Esophagus squamous epithelium (tissue), 5 donors: ENCODE data around the gene DXO. TPM values are rescaled to one million over a fixed set of nuclear protein-coding genes. Genes with fewer than 3 reads are reported as not detected.

ENCODE experiments used
- DNase-seq: peaks from one replicate; lab custom pipeline; 2025; lab: John Stamatoyannopoulos, UW
- H3K27ac ChIP-seq, 4 donors: fragments of 200-600 bp; sonication (generic); one replicate each; pipeline ENCODE4 v1.5.1; 2016 to 2019; ENCODE audit warnings: mild to moderate bottlenecking in 1 of 4
- H3K27me3 ChIP-seq, 4 donors: fragments of 200-600 bp; sonication (generic); 1 replicate in 3 of 4; 2 replicates in 1 of 4; pipeline versions ENCODE4 v1.5.1 to v1.6.0; 2017 to 2021; ENCODE audit warnings: antibody characterized with exemption in 1 of 4
- H3K36me3 ChIP-seq, 3 donors: fragments of 200-600 bp; sonication (generic); one replicate each; pipeline ENCODE4 v1.5.1; 2016 to 2019
- H3K4me1 ChIP-seq, 3 donors: fragments of 200-600 bp; sonication (generic); one replicate each; pipeline ENCODE4 v1.5.1; 2017 to 2019
- H3K4me3 ChIP-seq, 4 donors: fragments of 200-600 bp; sonication (generic); 1 replicate in 3 of 4; 2 replicates in 1 of 4; pipeline ENCODE4 v1.5.1; 2016 to 2019; ENCODE audit warnings: mild to moderate bottlenecking in 2 of 4, moderate library complexity in 1 of 4
- H3K9me3 ChIP-seq, 3 donors: fragments of 200-600 bp; sonication (generic); one replicate each; pipeline ENCODE4 v1.5.1; 2016 to 2019
- POLR2A ChIP-seq, 4 donors: fragments of 450-650 bp; IDR thresholded peaks; one replicate each; pipeline ENCODE4 v1.6.1; 2017; ENCODE audit warnings: antibody characterized with exemption in 4 of 4, mild to moderate bottlenecking in 4 of 4, moderate library complexity in 3 of 4
- WGBS, 2 donors: methylation state at CpG; one replicate each; pipeline ENCODE4 v1.1.5; 2018; 5-methylcytosine and 5-hydroxymethylcytosine counted together
- intact Hi-C: fragments of 100-400 bp; cut with DNase I; formaldehyde crosslinking; loops from one replicate; pipeline ENCODE4 v1.15.0; 2022
- small RNA-seq, 4 donors: library from RNA; depleted of rRNA; stranded (forward); fragments of <200 nt; gene quantifications; one replicate each; pipeline ENCODE3, GENCODE V24; 2016
- total RNA-seq, 4 donors: library from RNA; depleted of rRNA; stranded (reverse); fragments of >200 nt; gene quantifications; one replicate each; pipeline ENCODE4 v1.1.0, GENCODE V29; 2016
- TF ChIP-seq, protein P1 (sequence below), 6 experiments: fragments of 450-650 bp in 4 of 6; fragments of 200-600 bp in 2 of 6; sonication (generic) in 2 of 6; IDR thresholded peaks; one replicate each; pipeline ENCODE4 v1.5.1; 2016 to 2019; ENCODE audit warnings: antibody characterized with exemption in 6 of 6, mild to moderate bottlenecking in 4 of 6, moderate library complexity in 4 of 6
- donor health status: DM: yes; HTN: yes; CAD: no.

The DXO gene
- total RNA-seq, 4 donors from 2014 or later = 7.8 to 13.2 (median 8.8) TPM

DNA sequence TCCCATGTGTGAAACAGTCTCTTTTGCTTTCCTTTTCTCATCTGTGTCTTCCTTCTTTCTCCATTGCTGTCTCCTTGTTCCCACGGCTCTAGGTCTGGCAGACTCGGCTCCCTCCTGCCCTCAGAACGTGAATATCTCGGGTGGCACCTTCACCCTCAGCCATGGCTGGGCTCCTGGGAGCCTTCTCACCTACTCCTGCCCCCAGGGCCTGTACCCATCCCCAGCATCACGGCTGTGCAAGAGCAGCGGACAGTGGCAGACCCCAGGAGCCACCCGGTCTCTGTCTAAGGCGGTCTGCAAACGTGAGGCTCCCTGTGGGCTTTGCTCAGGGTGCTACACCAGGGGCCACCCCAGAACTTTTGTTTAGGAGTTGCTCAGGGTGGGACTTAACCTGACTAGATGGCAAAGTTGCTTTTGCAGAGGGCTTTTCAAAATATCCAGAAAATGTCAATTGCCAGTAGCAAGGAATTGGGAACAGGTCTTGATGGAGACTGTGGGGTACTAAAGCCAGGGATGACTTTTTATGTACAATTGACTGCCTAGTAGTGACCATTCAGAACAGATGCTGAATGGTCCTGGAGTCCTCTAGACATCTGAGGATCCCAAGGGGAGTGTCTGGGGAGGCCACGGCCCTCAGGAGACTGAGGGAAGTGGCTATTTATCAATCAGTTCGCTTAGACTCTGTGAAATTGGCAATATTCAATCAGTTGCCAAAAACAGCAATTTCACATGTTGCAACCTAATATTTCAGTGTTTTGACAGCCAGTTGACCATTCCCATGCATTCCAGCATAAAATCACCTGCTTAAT, 43.9 kb downstream of the DXO start:
- no peaks in the 10 kb centered on the region for H3K36me3 ChIP-seq
- peaks cover 0 to 14% (median 0%) of the 10 kb centered on the region in 4 donors for H3K27me3 ChIP-seq
- intact Hi-C loops = no loop called here
- DNase-seq = no peak
- H3K4me3 ChIP-seq = peak overlapping the region in 3 of 4 donors; percentile 3 to 49 (median 27)
- no peaks in the 10 kb centered on the region for H3K9me3 ChIP-seq
- H3K27ac ChIP-seq = peak overlapping the region in 1 of 4 donors; percentile 1
- WGBS, 2 donors = 68 to 85% methylated on average over 7 to 10 of the region's 11 CpGs
- no peaks in the 10 kb centered on the region for H3K4me1 ChIP-seq
- TF ChIP-seq, protein P1, sequence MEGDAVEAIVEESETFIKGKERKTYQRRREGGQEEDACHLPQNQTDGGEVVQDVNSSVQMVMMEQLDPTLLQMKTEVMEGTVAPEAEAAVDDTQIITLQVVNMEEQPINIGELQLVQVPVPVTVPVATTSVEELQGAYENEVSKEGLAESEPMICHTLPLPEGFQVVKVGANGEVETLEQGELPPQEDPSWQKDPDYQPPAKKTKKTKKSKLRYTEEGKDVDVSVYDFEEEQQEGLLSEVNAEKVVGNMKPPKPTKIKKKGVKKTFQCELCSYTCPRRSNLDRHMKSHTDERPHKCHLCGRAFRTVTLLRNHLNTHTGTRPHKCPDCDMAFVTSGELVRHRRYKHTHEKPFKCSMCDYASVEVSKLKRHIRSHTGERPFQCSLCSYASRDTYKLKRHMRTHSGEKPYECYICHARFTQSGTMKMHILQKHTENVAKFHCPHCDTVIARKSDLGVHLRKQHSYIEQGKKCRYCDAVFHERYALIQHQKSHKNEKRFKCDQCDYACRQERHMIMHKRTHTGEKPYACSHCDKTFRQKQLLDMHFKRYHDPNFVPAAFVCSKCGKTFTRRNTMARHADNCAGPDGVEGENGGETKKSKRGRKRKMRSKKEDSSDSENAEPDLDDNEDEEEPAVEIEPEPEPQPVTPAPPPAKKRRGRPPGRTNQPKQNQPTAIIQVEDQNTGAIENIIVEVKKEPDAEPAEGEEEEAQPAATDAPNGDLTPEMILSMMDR (IDR thresholded peaks at IDR 0.05) = no peak
- no peak for TF ChIP-seq POLR2A (IDR thresholded peaks at IDR 0.05)

DNA sequence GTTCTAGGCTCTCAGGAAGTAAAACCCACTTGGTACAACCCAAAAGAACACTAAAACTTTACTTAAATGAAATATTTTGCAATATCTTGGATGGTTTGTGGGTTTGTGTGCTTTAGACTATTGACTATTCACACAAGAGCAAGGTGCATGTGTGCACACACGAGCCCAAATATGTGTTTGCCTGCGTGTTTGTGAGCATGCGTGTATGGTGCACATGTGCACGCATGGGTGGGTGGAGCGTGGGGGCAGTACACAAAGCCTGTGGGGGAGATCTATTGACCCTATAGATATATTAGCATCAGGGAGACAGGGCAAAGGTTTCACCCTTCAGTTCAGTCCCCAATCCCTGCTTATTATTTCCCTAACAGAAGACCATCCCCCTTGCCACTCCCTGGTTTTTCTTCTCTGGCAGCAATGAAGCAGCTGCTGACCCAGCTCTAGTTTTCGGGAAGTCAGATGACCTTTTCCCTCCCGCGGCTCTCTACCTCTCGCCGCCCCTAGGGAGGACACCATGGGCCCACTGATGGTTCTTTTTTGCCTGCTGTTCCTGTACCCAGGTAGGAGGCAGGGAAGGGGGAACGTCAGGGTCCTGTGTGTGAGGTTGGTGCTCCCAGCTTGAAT, 44.6 kb downstream of the DXO start, which contains the start of gene C2:
Gene C2 (plus strand): TSS at position 476 of the 621 bp plus-strand sequence. CDS start 36 bp downstream, at position 512.
- Histone ChIP-seq H3K27ac (peak within 1 kb of the TSS in 1 of 4 donors; percentile 1), H3K9me3 (no peaks in the 10 kb centered on the region), H3K4me1 (no peaks in the 10 kb centered on the region), H3K4me3 (peak within 1 kb of the TSS in 3 of 4 donors; percentile 3 to 49 (median 27)), H3K36me3 (no peaks in the 10 kb centered on the region), H3K27me3 (peaks cover 0 to 14% (median 0%) of the 10 kb centered on the region in 4 donors)
- DNase-seq = no peak
- 74 to 75% methylated on average over 10 to 11 of the region's 11 CpGs for WGBS, 2 donors
- intact Hi-C loops = no loop called here
- TF ChIP-seq, protein P1 (IDR thresholded peaks at IDR 0.05) = no peak
- TF ChIP-seq POLR2A (IDR thresholded peaks at IDR 0.05) = no peak

DNA sequence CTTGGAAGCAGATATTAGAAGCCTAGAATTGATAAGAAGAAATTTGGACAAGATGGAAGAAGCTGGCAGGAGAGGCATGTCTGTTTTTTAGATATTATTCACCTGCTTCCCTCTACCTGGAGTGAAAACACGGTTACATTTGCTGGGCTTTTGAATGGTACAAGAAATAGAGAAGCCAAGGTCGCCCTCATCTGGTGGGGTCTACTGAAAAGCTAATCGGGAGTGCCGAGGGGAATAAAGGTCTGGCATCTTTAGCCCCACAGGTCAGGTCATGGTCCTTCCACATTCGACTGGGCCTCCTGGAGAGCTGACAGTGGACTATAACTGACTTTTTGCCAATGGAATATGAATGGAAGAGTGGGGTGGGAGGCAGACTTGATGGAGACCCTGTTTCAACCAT, 49.0 kb downstream of the DXO start:
- H3K27ac ChIP-seq = no peak overlapping the region
- intact Hi-C loops = no loop called here
- TF ChIP-seq, protein P1 (IDR thresholded peaks at IDR 0.05) = no peak
- no peak for TF ChIP-seq POLR2A (IDR thresholded peaks at IDR 0.05)
- H3K4me3 ChIP-seq = no peak overlapping the region
- H3K9me3 ChIP-seq = no peaks in the 10 kb centered on the region
- H3K27me3 ChIP-seq = no peaks in the 10 kb centered on the region
- DNase-seq = no peak
- H3K4me1 ChIP-seq = peaks cover 0 to 17% (median 4%) of the 10 kb centered on the region in 3 donors
- 17 to 23% methylated on average over 5 of the region's 5 CpGs for WGBS, 2 donors
- H3K36me3 ChIP-seq = no peaks in the 10 kb centered on the region

DNA sequence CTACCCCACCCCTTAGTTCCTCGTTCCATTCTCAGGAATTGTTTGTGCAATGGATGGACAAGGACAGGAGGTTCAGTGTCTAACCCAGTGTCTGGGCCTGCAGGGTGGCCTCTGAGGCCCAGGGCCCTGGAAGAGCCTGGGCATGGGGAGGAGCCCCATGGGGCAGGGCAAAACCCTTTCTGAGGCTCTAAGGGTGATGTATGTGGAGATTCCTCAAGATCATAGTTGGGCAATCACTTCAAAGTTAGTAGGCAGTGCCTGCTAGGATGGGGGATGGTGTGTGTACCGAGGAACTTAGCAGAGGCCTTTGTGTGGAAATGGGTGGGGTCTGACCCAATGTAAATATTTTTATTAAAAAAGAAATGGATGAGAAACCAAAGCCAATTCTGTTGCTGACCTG, 51.1 kb downstream of the DXO start:
- H3K9me3 ChIP-seq = no peaks in the 10 kb centered on the region
- H3K4me3 ChIP-seq = no peak overlapping the region
- no peak for TF ChIP-seq POLR2A (IDR thresholded peaks at IDR 0.05)
- TF ChIP-seq, protein P1 (IDR thresholded peaks at IDR 0.05) = no peak
- 15 to 56% methylated on average over 1 to 2 of the region's 2 CpGs for WGBS, 2 donors
- no peak for DNase-seq
- peaks cover 0 to 17% (median 4%) of the 10 kb centered on the region in 3 donors for H3K4me1 ChIP-seq
- H3K27me3 ChIP-seq = no peaks in the 10 kb centered on the region
- no peaks in the 10 kb centered on the region for H3K36me3 ChIP-seq
- intact Hi-C loops = no loop called here
- peak overlapping the region in 2 of 4 donors; percentile 45 to 49 for H3K27ac ChIP-seq

Small RNAs within 50 kb of the gene (small RNA-seq; reads per million reads assigned to genes)
- gene AL645922.1 = 0 reads per million in 4 donors

Other genes with a start within 250 kb of the DXO start
- gene MPIG6B, start 248.8 kb downstream of the DXO start, total RNA-seq = 1 to 10 TPM in 1 of 4 donors, under 1 TPM in 3; 0.12 to 1.4 (median 0.73) TPM
- gene DDAH2, start 242.8 kb downstream of the DXO start, total RNA-seq = 10 to 100 TPM; 16.4 to 59.3 (median 28.2) TPM
- gene CLIC1, start 235.6 kb downstream of the DXO start, total RNA-seq = 100 to 1,000 TPM; 289 to 440 (median 365) TPM
- 1 to 10 TPM; 2.3 to 7.9 (median 6.8) TPM for gene MSH5, start 232.1 kb downstream of the DXO start, total RNA-seq
- 1 to 10 TPM in 2 of 4 donors, under 1 TPM in 2; 0.45 to 2.9 (median 1.1) TPM for gene SAPCD1, start 209.5 kb downstream of the DXO start, total RNA-seq
- under 1 TPM; 0.22 to 0.80 (median 0.58) TPM for gene VWA7, start 194.8 kb downstream of the DXO start, total RNA-seq
- 10 to 100 TPM; 35.0 to 72.3 (median 45.5) TPM for gene VARS1, start 176.4 kb downstream of the DXO start, total RNA-seq
- gene LSM2, start 165.2 kb downstream of the DXO start, total RNA-seq = 10 to 100 TPM; 27.1 to 70.8 (median 36.6) TPM
- gene HSPA1L, start 156.9 kb downstream of the DXO start, total RNA-seq = under 1 TPM; 0.35 to 0.97 (median 0.57) TPM
- gene HSPA1A, start 156.6 kb downstream of the DXO start, total RNA-seq = 100 to 1,000 TPM; 158 to 362 (median 223) TPM
- gene HSPA1B, start 144.4 kb downstream of the DXO start, total RNA-seq = 100 to 1,000 TPM; 209 to 553 (median 252) TPM
- 10 to 100 TPM; 13.6 to 23.6 (median 17.3) TPM for gene NEU1, start 109.3 kb downstream of the DXO start, total RNA-seq
- gene SLC44A4, start 93.1 kb downstream of the DXO start, total RNA-seq = 1 to 10 TPM in 2 of 4 donors, under 1 TPM in 1, not detected in 1; 0.38 to 3.6 (median 1.3) TPM
- gene EHMT2, start 74.4 kb downstream of the DXO start, total RNA-seq = 10 to 100 TPM; 23.4 to 34.5 (median 27.4) TPM
- gene ZBTB12, start 70.1 kb downstream of the DXO start, total RNA-seq = 1 to 10 TPM in 2 of 4 donors, under 1 TPM in 2; 0.83 to 2.8 (median 1.0) TPM
- 10 to 100 TPM in 2 of 4 donors, 1 to 10 TPM in 2; 1.1 to 15.2 (median 6.4) TPM for gene C2, start 44.4 kb downstream of the DXO start, total RNA-seq
- 10 to 100 TPM; 10.4 to 81.1 (median 22.4) TPM for gene CFB, start 26.0 kb downstream of the DXO start, total RNA-seq
- 10 to 100 TPM; 52.6 to 83.9 (median 64.4) TPM for gene NELFE, start 13.2 kb downstream of the DXO start, total RNA-seq
- 10 to 100 TPM; 24.6 to 32.4 (median 26.8) TPM for gene SKIC2, start 13.0 kb downstream of the DXO start, total RNA-seq
- gene C4A, start 9.9 kb upstream of the DXO start, total RNA-seq = 10 to 100 TPM in 1 of 4 donors, 1 to 10 TPM in 3; 2.0 to 11.8 (median 5.2) TPM
- gene C4B, start 42.7 kb upstream of the DXO start, total RNA-seq = 1 to 10 TPM; 2.2 to 7.4 (median 5.2) TPM
- under 1 TPM in 1 of 4 donors, not detected in 3; 0.22 TPM for gene CYP21A2, start 66.3 kb upstream of the DXO start, total RNA-seq
- 100 to 1,000 TPM in 1 of 4 donors, 10 to 100 TPM in 3; 10.5 to 102 (median 31.0) TPM for gene TNXB, start 137.2 kb upstream of the DXO start, total RNA-seq
- 10 to 100 TPM; 27.3 to 45.4 (median 30.0) TPM for gene ATF6B, start 156.1 kb upstream of the DXO start, total RNA-seq
- gene FKBPL, start 158.2 kb upstream of the DXO start, total RNA-seq = 10 to 100 TPM in 1 of 4 donors, 1 to 10 TPM in 3; 5.9 to 16.7 (median 6.8) TPM
- under 1 TPM in 3 of 4 donors, not detected in 1; 0.35 to 0.87 (median 0.57) TPM for gene PRRT1, start 179.8 kb upstream of the DXO start, total RNA-seq
- 100 to 1,000 TPM in 1 of 4 donors, 10 to 100 TPM in 3; 17.3 to 133 (median 23.7) TPM for gene PPT2, start 182.0 kb upstream of the DXO start, total RNA-seq
- gene EGFL8, start 192.5 kb upstream of the DXO start, total RNA-seq = 10 to 100 TPM in 2 of 4 donors, 1 to 10 TPM in 2; 4.8 to 15.1 (median 8.2) TPM
- gene AGPAT1, start 203.9 kb upstream of the DXO start, total RNA-seq = 10 to 100 TPM; 17.6 to 34.0 (median 19.1) TPM
- gene RNF5, start 206.3 kb upstream of the DXO start, total RNA-seq = 10 to 100 TPM; 20.8 to 59.0 (median 40.8) TPM
- 1 to 10 TPM in 3 of 4 donors, under 1 TPM in 1; 0.59 to 1.7 (median 1.4) TPM for gene AGER, start 212.1 kb upstream of the DXO start, total RNA-seq
- 10 to 100 TPM; 27.1 to 40.2 (median 28.9) TPM for gene PBX2, start 218.1 kb upstream of the DXO start, total RNA-seq
- gene GPSM3, start 220.5 kb upstream of the DXO start, total RNA-seq = 10 to 100 TPM in 2 of 4 donors, 1 to 10 TPM in 2; 1.6 to 14.1 (median 6.5) TPM